ENCODE results near the gene SST. TPM values are rescaled to one million over a fixed set of nuclear protein-coding genes. Genes with fewer than 3 reads are reported as not detected.

Gene SST
- total and polyA plus RNA-seq, 10 of the 15 experiments (the other 5 are each of a cell fraction or from before 2014, with no cell fraction given) = 0.35 to 0.38 TPM; not detected in 8

GRCh38 chr3:187621881-187622280 lies 48.3 kb downstream of the SST start:
- no TSS peak for BruUV-seq (replicated peaks)
- ATAC-seq (no peak), DNase-seq (ENCODE audit: low read depth, low spot score) (no peak), FAIRE-seq (no peak)
- ChIA-PET POLR2A (no interaction called here), SMC1A (ENCODE audit: uncharacterized antibody, unreplicated experiment) (interaction anchor here (0.7 kb wide), 1 partner anchor 57 kb away, joined by 6 read pairs; no protein-coding TSS in a partner anchor), CTCF (interaction anchor here (1.1 to 2.4 kb wide), 2 partner anchors 11 to 58 kb away, joined by 3 to 7 read pairs; no protein-coding TSS in a partner anchor), RAD21 (ENCODE audit: unreplicated experiment) (no interaction called here)
- Histone ChIP-seq H3K9ac (ENCODE audit: control insufficient read depth, insufficient read depth, low read length) (no peak overlapping the region), H2AFZ (ENCODE audit: control insufficient read depth, low read depth, low read length) (no peak overlapping the region), H3K4me2 (ENCODE audit: control insufficient read depth, insufficient read depth) (no peak overlapping the region), H3K27ac (ENCODE audit: control insufficient read depth, insufficient read depth) (no peak overlapping the region), H3K4me1 (ENCODE audit: control insufficient read depth, insufficient read depth, low read length) (no peaks in the 10 kb centered on the region), H3K79me2 (ENCODE audit: control insufficient read depth, insufficient read depth, low read length) (no peaks in the 10 kb centered on the region), H3K27me3 (replicated peaks in 1 of 2; ENCODE audit: control insufficient read depth in 2 of 2, insufficient read depth in 2 of 2, low read length in 1 of 2) (peaks cover 0 to 1% of the 10 kb centered on the region in 2 experiments; a peak in 1 of 4 replicates), H3K9me3 (replicated peaks; ENCODE audit: control insufficient read depth, insufficient read depth, low read length) (no peaks in the 10 kb centered on the region), H3K4me3 (no peak overlapping the region), H4K20me1 (ENCODE audit: control insufficient read depth, insufficient read depth) (no peaks in the 10 kb centered on the region), H3K36me3 (ENCODE audit: control insufficient read depth in 2 of 2, insufficient read depth in 2 of 2, low read length in 1 of 2) (no peaks in the 10 kb centered on the region)
- TF ChIP-seq SMARCA5 (IDR thresholded peaks at IDR 0.05) = no peak
- no peak for TF ChIP-seq ZZZ3 (IDR thresholded peaks at IDR 0.05; ENCODE audit: control insufficient read depth, insufficient read length, low read depth)
- TF ChIP-seq ELK1 (IDR thresholded peaks at IDR 0.05; ENCODE audit: low read depth, low read length) = no peak
- TF ChIP-seq JUND (IDR thresholded peaks at IDR 0.05; ENCODE audit: low read depth, low read length) = no peak
- no peak for TF ChIP-seq KLF5 (IDR thresholded peaks at IDR 0.05; ENCODE audit: partially characterized antibody)
- no peak for TF ChIP-seq FOXK2 (IDR thresholded peaks at IDR 0.05)
- no peak for TF ChIP-seq PBX3 (IDR thresholded peaks at IDR 0.05; ENCODE audit: insufficient replicate concordance, low read depth, low read length)
- TF ChIP-seq MLLT1 (IDR thresholded peaks at IDR 0.05) = no peak
- TF ChIP-seq NR2C1 (IDR thresholded peaks at IDR 0.05) = no peak
- intact Hi-C loops (cut with micrococcal nuclease; ENCODE audit: unreplicated experiment) = no loop called here
- WGBS (ENCODE audit: insufficient coverage, insufficient replicate concordance, low lambda C conversion rate, missing lambda C conversion rate) = 0% methylated on average over 2 of the region's 2 CpGs
- in situ Hi-C loops (cut with MboI) = no loop called here

Data from GM12878 (cell line).